AG04450 (cell line): ENCODE results near the gene ADCY4. TPM values are rescaled to one million over a fixed set of nuclear protein-coding genes. Genes with fewer than 3 reads are reported as not detected.

Experiments
- CTCF ChIA-PET: fragments of 300-600, 350-600 bp; formaldehyde crosslinking; extraction: SDS; loops from one replicate; lab custom pipeline; 2022; ENCODE audit warnings: antibody characterized with exemption, inconsistent platforms; lab: Charles Lee
- POLR2A ChIA-PET: fragments of 350-600 bp; formaldehyde crosslinking; extraction: SDS; loops from one replicate; lab custom pipeline; 2021; ENCODE audit warnings: antibody characterized with exemption, inconsistent platforms; lab: Yijun Ruan, JAX
- DNase-seq: peaks from one replicate; pipeline ENCODE4 v3.0.0-alpha.2; 2011; ENCODE audit warnings: low read depth, low spot score
- H3K27ac ChIP-seq: one replicate; pipeline ENCODE4 v1.5.1; 2012; ENCODE audit warnings: low read depth, low read length, control low read depth
- H3K27me3 ChIP-seq: one replicate; pipeline ENCODE4 v1.6.0; 2012; ENCODE audit warnings: low read length; ENCODE audit not compliant: control insufficient read depth, insufficient read depth
- H3K4me3 ChIP-seq: 2 replicates; pipeline ENCODE4 v1.5.1; 2011; ENCODE audit warnings: mild to moderate bottlenecking, low read depth, low read length, control low read depth
- H3K9me3 ChIP-seq: 2 replicates; pipeline ENCODE4 v1.5.1; 2012; ENCODE audit warnings: low read length; ENCODE audit not compliant: control insufficient read depth, insufficient read depth
- polyA plus RNA-seq: library from polyadenylated mRNA; depleted of rRNA; stranded (reverse); fragments of >200 nt; gene quantifications from 2 replicates; pipeline ENCODE4 v1.2.3, GENCODE V29; 2011
- TF ChIP-seq, protein P1 (sequence below): IDR thresholded peaks from 2 replicates; pipeline ENCODE4 v1.5.1; 2011; ENCODE audit warnings: low read depth, low read length, control low read depth, inconsistent platforms

The ADCY4 gene
- polyA plus RNA-seq, 1 experiment: 0.04 TPM

DNA sequence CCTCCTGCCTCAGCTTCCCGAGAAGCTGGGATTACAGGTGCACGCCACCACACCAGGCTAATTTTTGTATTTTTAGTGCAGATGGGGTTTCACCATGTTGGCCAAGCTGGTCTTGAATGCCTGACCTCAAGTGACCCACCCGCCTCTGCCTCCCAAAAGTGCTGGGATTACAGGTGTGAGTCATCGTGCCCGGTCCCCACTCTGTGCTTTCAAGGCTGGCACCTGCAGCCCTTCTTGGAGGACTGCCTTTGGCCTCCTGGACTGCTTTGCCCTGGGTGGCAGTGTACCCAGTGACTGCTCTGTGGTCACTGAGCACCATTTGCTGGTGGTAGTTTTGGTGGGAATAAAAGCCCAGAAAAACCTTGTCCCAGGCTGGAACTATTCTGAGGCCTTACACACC lies 47.9 kb downstream of the ADCY4 start:
- TF ChIP-seq, protein P1, sequence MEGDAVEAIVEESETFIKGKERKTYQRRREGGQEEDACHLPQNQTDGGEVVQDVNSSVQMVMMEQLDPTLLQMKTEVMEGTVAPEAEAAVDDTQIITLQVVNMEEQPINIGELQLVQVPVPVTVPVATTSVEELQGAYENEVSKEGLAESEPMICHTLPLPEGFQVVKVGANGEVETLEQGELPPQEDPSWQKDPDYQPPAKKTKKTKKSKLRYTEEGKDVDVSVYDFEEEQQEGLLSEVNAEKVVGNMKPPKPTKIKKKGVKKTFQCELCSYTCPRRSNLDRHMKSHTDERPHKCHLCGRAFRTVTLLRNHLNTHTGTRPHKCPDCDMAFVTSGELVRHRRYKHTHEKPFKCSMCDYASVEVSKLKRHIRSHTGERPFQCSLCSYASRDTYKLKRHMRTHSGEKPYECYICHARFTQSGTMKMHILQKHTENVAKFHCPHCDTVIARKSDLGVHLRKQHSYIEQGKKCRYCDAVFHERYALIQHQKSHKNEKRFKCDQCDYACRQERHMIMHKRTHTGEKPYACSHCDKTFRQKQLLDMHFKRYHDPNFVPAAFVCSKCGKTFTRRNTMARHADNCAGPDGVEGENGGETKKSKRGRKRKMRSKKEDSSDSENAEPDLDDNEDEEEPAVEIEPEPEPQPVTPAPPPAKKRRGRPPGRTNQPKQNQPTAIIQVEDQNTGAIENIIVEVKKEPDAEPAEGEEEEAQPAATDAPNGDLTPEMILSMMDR: no peak
- no peaks in the 10 kb centered on the region for H3K27me3 ChIP-seq
- ChIA-PET CTCF (no interaction called here), POLR2A (interaction anchor here (0.8 kb wide), 1 partner anchor 44 kb away, joined by 4 read pairs; no protein-coding TSS in a partner anchor)
- DNase-seq: no peak
- no peak overlapping the region for H3K27ac ChIP-seq
- no peak overlapping the region for H3K4me3 ChIP-seq
- no peaks in the 10 kb centered on the region for H3K9me3 ChIP-seq

DNA sequence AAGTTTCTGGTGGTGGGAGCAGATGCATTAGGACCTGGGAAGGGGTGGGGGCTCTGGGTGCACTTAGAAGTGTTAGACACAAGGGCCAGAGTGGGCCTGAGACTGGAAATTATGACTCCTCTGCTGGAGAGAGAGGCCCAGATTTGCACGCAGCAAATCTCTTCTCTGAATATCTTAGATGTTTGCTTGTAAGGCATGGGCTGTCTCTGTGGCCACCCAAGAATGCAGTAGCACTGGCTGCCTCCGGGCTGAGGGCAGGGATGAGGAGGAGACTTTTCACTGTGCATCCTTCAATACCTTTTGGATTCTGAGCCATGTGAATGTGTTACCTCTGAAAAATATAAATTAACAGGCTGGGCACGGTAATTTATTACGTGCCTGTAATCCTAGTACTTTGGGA lies 49.5 kb downstream of the ADCY4 start:
- H3K4me3 ChIP-seq: no peak overlapping the region
- TF ChIP-seq, protein P1: no peak
- no peak for DNase-seq
- no peaks in the 10 kb centered on the region for H3K9me3 ChIP-seq
- H3K27ac ChIP-seq: no peak overlapping the region
- no peaks in the 10 kb centered on the region for H3K27me3 ChIP-seq
- CTCF ChIA-PET: interaction anchor here (3.6 kb wide), 1 partner anchor 12 kb away, joined by 20 read pairs; no protein-coding TSS in a partner anchor
- POLR2A ChIA-PET: no interaction called here

DNA sequence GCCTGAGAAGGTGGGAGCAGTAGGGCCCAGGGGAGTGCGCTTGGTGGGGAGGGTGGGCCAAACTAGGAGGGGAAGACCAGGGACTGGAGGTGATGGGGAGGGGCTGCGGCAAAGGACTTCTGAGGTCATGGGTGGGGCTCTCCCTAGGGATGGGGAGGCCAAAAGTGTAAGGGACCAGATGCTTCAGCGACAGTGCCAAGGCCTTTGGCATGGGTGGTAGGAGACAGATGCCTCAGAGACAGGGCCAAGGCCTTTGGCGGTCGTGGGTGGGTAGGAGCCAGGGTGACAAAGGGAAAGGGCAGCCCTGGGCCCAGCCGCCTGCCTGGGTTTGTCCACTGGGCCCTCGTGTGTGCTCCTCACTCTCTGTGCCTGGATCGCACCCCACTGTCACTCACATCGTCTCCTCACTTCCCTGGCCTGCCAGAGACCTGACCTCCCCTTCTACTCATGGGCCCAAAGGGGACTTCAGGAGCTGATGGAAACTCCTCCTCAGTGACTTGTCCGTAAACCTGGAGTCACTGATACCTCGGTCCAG lies 50.3 kb downstream of the ADCY4 start:
- ChIA-PET POLR2A (no interaction called here), CTCF (interaction anchor here (1.1 to 3.6 kb wide), 2 partner anchors 13 to 24 kb away, joined by 6 to 20 read pairs; partner anchors contain the start of gene CIDEB)
- DNase-seq: no peak
- Histone ChIP-seq H3K27ac (no peak overlapping the region), H3K27me3 (no peaks in the 10 kb centered on the region), H3K9me3 (no peaks in the 10 kb centered on the region), H3K4me3 (no peak overlapping the region)
- TF ChIP-seq, protein P1: no peak

DNA sequence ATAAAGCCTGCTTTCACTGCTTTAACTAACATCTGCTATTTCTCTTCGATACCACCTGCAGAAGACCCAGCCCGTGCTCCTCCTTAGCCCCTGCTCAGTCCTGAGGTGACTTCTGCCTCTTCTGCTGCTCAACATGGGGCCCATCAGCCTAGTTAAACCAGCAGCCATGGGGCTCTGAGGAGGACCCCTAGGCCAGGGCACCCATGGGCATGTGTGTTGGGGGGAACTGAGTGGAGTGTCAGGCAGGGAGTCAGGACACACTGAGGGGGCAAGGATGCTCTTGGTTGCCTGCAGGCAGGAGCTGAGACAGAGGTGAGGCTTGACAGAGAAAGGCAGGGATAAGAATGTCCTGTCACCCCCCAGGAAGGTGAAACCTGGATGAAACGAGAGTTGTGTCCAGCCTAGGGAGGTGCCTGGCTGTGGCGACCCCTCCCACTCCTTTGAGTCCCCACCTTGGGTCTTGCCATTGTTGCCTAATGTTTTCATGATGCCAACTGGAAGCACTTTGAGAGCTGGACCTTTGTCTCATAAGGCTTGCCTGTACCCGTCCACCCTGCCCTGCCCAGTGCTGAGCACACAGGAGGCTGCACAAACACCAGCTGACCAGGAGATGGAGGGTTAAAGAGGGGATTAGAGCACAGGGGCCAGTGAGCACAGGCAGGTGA lies 50.9 kb downstream of the ADCY4 start:
- ChIA-PET POLR2A (no interaction called here), CTCF (interaction anchor here (0.7 to 3.6 kb wide), 3 partner anchors 13 to 1297 kb away, joined by 3 to 20 read pairs (median 6); partner anchors contain the start of gene CIDEB)
- DNase-seq: no peak
- no peak overlapping the region for H3K4me3 ChIP-seq
- no peaks in the 10 kb centered on the region for H3K9me3 ChIP-seq
- H3K27ac ChIP-seq: no peak overlapping the region
- H3K27me3 ChIP-seq: no peaks in the 10 kb centered on the region
- TF ChIP-seq, protein P1: no peak

DNA sequence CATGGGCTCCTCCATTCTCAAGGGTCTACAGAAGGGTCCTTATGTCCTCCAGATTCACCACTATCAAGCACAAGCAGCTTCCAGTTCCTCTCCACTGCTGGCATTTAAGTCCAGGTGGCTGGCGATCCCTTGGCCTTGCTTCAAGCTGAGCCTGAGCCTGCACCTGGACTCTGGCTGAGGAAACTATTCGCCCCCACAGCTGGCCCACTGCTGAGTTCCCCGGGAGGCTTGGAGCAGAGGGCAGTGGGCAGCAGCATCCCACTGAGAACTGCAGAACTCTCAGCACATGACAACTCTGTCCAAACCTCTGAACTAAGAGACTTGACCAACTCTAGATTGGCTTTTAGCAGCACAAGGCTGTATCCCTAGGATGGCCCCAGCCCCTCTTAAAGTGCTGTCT lies 52.1 kb downstream of the ADCY4 start:
- no peak overlapping the region for H3K27ac ChIP-seq
- no peak overlapping the region for H3K4me3 ChIP-seq
- DNase-seq: no peak
- no peaks in the 10 kb centered on the region for H3K9me3 ChIP-seq
- ChIA-PET POLR2A (no interaction called here), CTCF (interaction anchor here (1.0 to 3.6 kb wide), 3 partner anchors 15 to 149 kb away, joined by 4 to 20 read pairs (median 4); partner anchors contain the start of gene CIDEB)
- TF ChIP-seq, protein P1: no peak
- no peaks in the 10 kb centered on the region for H3K27me3 ChIP-seq
